ENCODE data around the gene AIMP2. TPM values are rescaled to one million over a fixed set of nuclear protein-coding genes. Genes with fewer than 3 reads are reported as not detected.
"Not testable (repeated sequence)": the region's sequence is repeated elsewhere in the genome, so short reads cannot be mapped to it uniquely, and the experiment has no call there.

Gene AIMP2
- total RNA-seq, 2 experiments from 2014 or later = 39.3 to 41.7 TPM

DNA sequence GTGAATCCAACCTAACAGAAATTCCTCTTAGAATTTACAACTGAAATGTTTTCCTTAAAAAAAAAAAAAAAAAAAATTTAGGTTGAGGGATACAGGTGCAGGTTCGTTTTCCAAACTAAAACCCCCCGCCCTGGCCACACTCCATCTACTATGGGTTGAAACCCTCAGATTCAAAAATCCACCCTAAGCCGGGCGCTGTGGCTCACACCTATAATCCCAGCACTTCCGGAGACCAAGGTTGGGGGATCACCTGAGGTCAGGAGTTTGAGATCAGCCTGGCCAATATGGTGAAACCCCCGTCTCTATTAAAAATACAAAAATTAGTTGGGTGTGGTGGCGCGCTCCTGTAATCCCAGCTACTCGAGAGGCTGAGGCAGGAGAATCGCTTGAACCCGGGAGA lies 50.9 kb downstream of the AIMP2 start:
- not testable (repeated sequence) for H3K27ac Mint-ChIP-seq; DNase-seq; H3K4me3 Mint-ChIP-seq; ATAC-seq; H3K9me3 Mint-ChIP-seq (ENCODE audit: insufficient read depth); H3K27me3 Mint-ChIP-seq (ENCODE audit: low read depth)
- CTCF ChIA-PET = interaction anchor here (0.5 kb wide), 1 partner anchor 59 kb away, joined by 3 read pairs; no protein-coding TSS in a partner anchor
- POLR2A ChIA-PET = interaction anchor here (0.6 kb wide), 1 partner anchor 306 kb away, joined by 3 read pairs; no protein-coding TSS in a partner anchor
- Mint-ChIP-seq H3K4me1 (ENCODE audit: low read depth) (peaks cover 23% of the 10 kb centered on the region), H3K36me3 (ENCODE audit: low read depth) (peaks cover 10% of the 10 kb centered on the region)

GRCh38 chr7:6071406-6071805 lies 62.3 kb downstream of the AIMP2 start:
- H3K4me1 Mint-ChIP-seq (ENCODE audit: low read depth) = no peaks in the 10 kb centered on the region
- no peak overlapping the region for H3K4me3 Mint-ChIP-seq
- no peak overlapping the region for H3K27ac Mint-ChIP-seq
- no peaks in the 10 kb centered on the region for H3K9me3 Mint-ChIP-seq (ENCODE audit: insufficient read depth)
- H3K27me3 Mint-ChIP-seq (ENCODE audit: low read depth) = no peaks in the 10 kb centered on the region
- DNase-seq (no peak), ATAC-seq (no peak)
- POLR2A ChIA-PET = no interaction called here
- no peaks in the 10 kb centered on the region for H3K36me3 Mint-ChIP-seq (ENCODE audit: low read depth)
- CTCF ChIA-PET = no interaction called here

Other genes with a start within 250 kb of the AIMP2 start
- gene RNF216, start 227.6 kb upstream of the AIMP2 start, total RNA-seq = 10 to 100 TPM; 31.3 to 33.4 TPM
- not detected for gene OCM, start 128.5 kb upstream of the AIMP2 start, total RNA-seq
- gene CCZ1, start 110.5 kb upstream of the AIMP2 start, total RNA-seq = 100 to 1,000 TPM; 105 to 121 TPM
- gene RSPH10B, start 38.6 kb upstream of the AIMP2 start, total RNA-seq = under 1 TPM; 0.18 to 0.37 TPM
- gene PMS2, start 223 bp upstream of the AIMP2 start, total RNA-seq = 10 to 100 TPM; 19.4 to 21.1 TPM
- gene ANKRD61, start 22.1 kb downstream of the AIMP2 start, total RNA-seq = under 1 TPM; 0.26 to 0.29 TPM
- gene EIF2AK1, start 49.9 kb downstream of the AIMP2 start, total RNA-seq = 100 to 1,000 TPM in 1 of 2 experiments, 10 to 100 TPM in 1; 96.0 to 103 TPM
- 10 to 100 TPM; 15.0 to 16.9 TPM for gene USP42, start 95.7 kb downstream of the AIMP2 start, total RNA-seq